ENCODE results near the gene SPDEF. TPM values are rescaled to one million over a fixed set of nuclear protein-coding genes. Genes with fewer than 3 reads are reported as not detected.

SPDEF gene
- total and polyA plus RNA-seq, 2 of the 13 experiments (the other 11 are each of a cell fraction or from before 2014, with no cell fraction given): not detected

DNA sequence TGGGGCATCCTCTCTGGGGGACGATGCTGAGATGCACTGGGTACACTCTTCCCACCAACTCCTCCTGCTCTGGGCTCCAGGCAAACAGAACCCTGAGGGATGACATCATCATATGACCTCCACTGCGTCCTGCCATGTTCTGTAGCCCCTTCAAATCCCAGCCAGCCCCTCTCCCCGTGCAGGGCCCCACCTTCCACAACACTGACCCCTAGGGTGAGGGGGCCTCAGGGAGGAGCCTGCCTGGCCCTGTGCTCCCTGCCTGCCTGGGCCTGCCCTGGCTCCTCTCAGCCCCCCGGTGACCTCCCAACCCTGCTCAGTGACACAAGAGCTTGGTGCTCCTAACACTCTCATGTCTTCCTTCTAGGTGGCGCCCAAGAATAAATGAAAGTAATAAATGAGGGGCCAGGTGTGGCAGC is 9.6 kb upstream of the SPDEF start (continued):
- TF ChIP-seq, protein P1, sequence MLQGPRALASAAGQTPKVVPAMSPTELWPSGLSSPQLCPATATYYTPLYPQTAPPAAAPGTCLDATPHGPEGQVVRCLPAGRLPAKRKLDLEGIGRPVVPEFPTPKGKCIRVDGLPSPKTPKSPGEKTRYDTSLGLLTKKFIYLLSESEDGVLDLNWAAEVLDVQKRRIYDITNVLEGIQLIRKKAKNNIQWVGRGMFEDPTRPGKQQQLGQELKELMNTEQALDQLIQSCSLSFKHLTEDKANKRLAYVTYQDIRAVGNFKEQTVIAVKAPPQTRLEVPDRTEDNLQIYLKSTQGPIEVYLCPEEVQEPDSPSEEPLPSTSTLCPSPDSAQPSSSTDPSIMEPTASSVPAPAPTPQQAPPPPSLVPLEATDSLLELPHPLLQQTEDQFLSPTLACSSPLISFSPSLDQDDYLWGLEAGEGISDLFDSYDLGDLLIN (CRISPR knock-in tag; IDR thresholded peaks at IDR 0.05; ENCODE audit: borderline replicate concordance): no peak
- TF ChIP-seq, protein P2, sequence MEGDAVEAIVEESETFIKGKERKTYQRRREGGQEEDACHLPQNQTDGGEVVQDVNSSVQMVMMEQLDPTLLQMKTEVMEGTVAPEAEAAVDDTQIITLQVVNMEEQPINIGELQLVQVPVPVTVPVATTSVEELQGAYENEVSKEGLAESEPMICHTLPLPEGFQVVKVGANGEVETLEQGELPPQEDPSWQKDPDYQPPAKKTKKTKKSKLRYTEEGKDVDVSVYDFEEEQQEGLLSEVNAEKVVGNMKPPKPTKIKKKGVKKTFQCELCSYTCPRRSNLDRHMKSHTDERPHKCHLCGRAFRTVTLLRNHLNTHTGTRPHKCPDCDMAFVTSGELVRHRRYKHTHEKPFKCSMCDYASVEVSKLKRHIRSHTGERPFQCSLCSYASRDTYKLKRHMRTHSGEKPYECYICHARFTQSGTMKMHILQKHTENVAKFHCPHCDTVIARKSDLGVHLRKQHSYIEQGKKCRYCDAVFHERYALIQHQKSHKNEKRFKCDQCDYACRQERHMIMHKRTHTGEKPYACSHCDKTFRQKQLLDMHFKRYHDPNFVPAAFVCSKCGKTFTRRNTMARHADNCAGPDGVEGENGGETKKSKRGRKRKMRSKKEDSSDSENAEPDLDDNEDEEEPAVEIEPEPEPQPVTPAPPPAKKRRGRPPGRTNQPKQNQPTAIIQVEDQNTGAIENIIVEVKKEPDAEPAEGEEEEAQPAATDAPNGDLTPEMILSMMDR (CRISPR knock-in tag; IDR thresholded peaks at IDR 0.05): peak; percentile 43
- TF ChIP-seq ATF7 (IDR thresholded peaks at IDR 0.05) (peak; percentile 95), ATF7 (CRISPR knock-in tag; IDR thresholded peaks at IDR 0.05) (no peak)

DNA sequence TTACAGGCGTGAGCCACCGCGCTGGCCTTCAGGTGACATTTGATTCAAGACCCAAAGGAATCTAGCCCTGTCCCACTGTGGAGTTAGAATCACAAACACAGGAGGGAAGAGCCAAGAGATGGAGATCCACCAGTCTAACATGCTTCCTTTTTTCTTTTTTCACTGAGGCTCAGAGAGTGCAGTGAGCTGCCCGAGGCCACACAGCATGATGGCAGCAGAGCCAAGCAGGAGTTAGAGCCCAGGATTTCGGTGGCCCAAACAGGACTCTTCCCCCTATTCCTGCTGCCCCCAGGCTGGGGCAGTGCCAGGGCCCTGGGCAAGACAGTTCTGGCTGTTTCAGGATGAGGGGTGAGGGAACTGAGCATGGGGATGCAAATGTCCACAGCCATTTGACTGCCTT is 8.1 kb upstream of the SPDEF start:
- no TSS peak for BruUV-seq (replicated peaks)
- ATAC-seq (no peak), FAIRE-seq (no peak), DNase-seq (ENCODE audit: low spot score) (no peak)
- no peaks in the 10 kb centered on the region for H3K79me2 ChIP-seq (ENCODE audit: insufficient read depth, low read length)
- WGBS (ENCODE audit: low lambda C conversion rate): 65% methylated on average over 5 of the region's 5 CpGs
- H3K4me3 ChIP-seq (replicated peaks in 1 of 3; ENCODE audit: insufficient read depth in 1 of 3, low read depth in 2 of 3, low read length in 3 of 3): no peak overlapping the region
- H3K36me3 ChIP-seq (replicated peaks in 1 of 2; ENCODE audit: control insufficient read depth in 1 of 2, insufficient read depth in 2 of 2, low read length in 2 of 2): no peaks in the 10 kb centered on the region
- intact Hi-C loops (cut with micrococcal nuclease; ENCODE audit: unreplicated experiment) (loop anchor here (5.0 kb wide), 2 partner anchors 33 to 402 kb away; no protein-coding TSS in a partner anchor), in situ Hi-C loops (cut with HindIII; ENCODE audit: extremely low pct_ligation_motif_present, low pct_unique_long_range_greater_than_20kb) (no loop called here)
- no peak overlapping the region for H2AFZ ChIP-seq (ENCODE audit: low read length)
- peaks cover 72% of the 10 kb centered on the region for H3K4me1 ChIP-seq (ENCODE audit: insufficient read depth, low read length)
- no peaks in the 10 kb centered on the region for H3K9me3 ChIP-seq (ENCODE audit: low read length)
- CTCF ChIA-PET (ENCODE audit: low intra/inter-chr PET ratio, low total read pairs): no interaction called here
- H3K9ac ChIP-seq (ENCODE audit: insufficient read depth, low read depth, low read length): no peak overlapping the region
- no peak overlapping the region for H3K27ac ChIP-seq (ENCODE audit: extremely low read length, insufficient read depth, low read length)
- POLR2A ChIA-PET: interaction anchor here (0.5 to 1.2 kb wide), 2 partner anchors 38 to 68 kb away, joined by 3 to 4 read pairs; no protein-coding TSS in a partner anchor
- peaks cover 6 to 42% of the 10 kb centered on the region in 2 experiments; a peak in 4 of 5 replicates for H3K27me3 ChIP-seq (ENCODE audit: control insufficient read depth in 1 of 2, insufficient read depth in 2 of 2, low read length in 2 of 2)
- no peaks in the 10 kb centered on the region for H4K20me1 ChIP-seq (ENCODE audit: insufficient read depth, low read length)
- no peak overlapping the region for H3K4me2 ChIP-seq (ENCODE audit: low read depth, low read length)
- no peak for TF ChIP-seq NAIF1 (CRISPR knock-in tag; IDR thresholded peaks at IDR 0.05; ENCODE audit: borderline replicate concordance)
- TF ChIP-seq JUN (CRISPR knock-in tag; IDR thresholded peaks at IDR 0.05): no peak
- TF ChIP-seq, protein P3, sequence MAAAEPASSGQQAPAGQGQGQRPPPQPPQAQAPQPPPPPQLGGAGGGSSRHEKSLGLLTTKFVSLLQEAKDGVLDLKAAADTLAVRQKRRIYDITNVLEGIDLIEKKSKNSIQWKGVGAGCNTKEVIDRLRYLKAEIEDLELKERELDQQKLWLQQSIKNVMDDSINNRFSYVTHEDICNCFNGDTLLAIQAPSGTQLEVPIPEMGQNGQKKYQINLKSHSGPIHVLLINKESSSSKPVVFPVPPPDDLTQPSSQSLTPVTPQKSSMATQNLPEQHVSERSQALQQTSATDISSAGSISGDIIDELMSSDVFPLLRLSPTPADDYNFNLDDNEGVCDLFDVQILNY (CRISPR knock-in tag; conservative IDR thresholded peaks at IDR 0.05): no peak
- TF ChIP-seq, protein P4, sequence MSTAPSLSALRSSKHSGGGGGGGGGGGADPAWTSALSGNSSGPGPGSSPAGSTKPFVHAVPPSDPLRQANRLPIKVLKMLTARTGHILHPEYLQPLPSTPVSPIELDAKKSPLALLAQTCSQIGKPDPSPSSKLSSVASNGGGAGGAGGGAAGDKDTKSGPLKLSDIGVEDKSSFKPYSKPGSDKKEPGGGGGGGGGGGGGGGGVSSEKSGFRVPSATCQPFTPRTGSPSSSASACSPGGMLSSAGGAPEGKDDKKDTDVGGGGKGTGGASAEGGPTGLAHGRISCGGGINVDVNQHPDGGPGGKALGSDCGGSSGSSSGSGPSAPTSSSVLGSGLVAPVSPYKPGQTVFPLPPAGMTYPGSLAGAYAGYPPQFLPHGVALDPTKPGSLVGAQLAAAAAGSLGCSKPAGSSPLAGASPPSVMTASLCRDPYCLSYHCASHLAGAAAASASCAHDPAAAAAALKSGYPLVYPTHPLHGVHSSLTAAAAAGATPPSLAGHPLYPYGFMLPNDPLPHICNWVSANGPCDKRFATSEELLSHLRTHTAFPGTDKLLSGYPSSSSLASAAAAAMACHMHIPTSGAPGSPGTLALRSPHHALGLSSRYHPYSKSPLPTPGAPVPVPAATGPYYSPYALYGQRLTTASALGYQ (CRISPR knock-in tag; IDR thresholded peaks at IDR 0.05): no peak
- peak; percentile 99 for TF ChIP-seq ZNF768 (CRISPR knock-in tag; IDR thresholded peaks at IDR 0.05)
- no peak for TF ChIP-seq NFATC3 (CRISPR knock-in tag; IDR thresholded peaks at IDR 0.05)
- TF ChIP-seq AGO1 (IDR thresholded peaks at IDR 0.05; ENCODE audit: low read depth, low read length, poor library complexity, severe bottlenecking): no peak
- 0 out of 2 replicates have a peak, but pooled peaks have one; percentile 25 for TF ChIP-seq KDM1A (CRISPR knock-in tag; IDR thresholded peaks at IDR 0.05)
- TF ChIP-seq, protein P5, sequence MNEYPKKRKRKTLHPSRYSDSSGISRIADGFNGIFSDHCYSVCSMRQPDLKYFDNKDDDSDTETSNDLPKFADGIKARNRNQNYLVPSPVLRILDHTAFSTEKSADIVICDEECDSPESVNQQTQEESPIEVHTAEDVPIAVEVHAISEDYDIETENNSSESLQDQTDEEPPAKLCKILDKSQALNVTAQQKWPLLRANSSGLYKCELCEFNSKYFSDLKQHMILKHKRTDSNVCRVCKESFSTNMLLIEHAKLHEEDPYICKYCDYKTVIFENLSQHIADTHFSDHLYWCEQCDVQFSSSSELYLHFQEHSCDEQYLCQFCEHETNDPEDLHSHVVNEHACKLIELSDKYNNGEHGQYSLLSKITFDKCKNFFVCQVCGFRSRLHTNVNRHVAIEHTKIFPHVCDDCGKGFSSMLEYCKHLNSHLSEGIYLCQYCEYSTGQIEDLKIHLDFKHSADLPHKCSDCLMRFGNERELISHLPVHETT (CRISPR knock-in tag; conservative IDR thresholded peaks at IDR 0.05): no peak
- no peak for TF ChIP-seq ZNF678 (CRISPR knock-in tag; IDR thresholded peaks at IDR 0.05)
- TF ChIP-seq ARNTL (CRISPR knock-in tag; IDR thresholded peaks at IDR 0.05): no peak
- TF ChIP-seq ZMYM3 (CRISPR knock-in tag; IDR thresholded peaks at IDR 0.05): peak; percentile 68; the same call in 1 of the 2 replicates
- no peak for TF ChIP-seq ZNF766 (CRISPR knock-in tag; IDR thresholded peaks at IDR 0.05; ENCODE audit: borderline replicate concordance)

All from HepG2 (cell line).